ENCODE measurements around the gene C1orf232. TPM values are rescaled to one million over a fixed set of nuclear protein-coding genes. Genes with fewer than 3 reads are reported as not detected.

The C1orf232 gene
- total RNA-seq, 1 experiment from 2014 or later, result not detected

DNA sequence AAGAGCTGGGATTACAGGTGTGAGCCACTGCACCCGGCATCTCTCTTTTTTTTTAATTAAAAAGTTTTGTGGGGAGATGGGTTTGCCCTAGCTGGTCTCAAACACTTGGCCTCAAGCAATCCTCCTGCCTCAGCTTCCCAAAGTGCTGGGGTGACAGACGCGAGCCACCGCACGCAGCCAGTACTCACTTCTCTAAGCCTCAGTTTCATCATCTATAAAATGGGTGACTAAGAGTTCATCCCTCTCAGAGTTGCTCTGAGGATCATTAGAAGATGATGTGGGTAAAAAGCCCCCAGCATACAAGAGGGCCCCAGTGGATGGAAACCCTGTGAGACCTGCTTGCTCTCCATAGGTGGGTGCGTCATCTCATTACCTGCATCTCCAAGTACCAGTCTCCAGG, 19.1 kb upstream of the C1orf232 start:
- intact Hi-C loops (cut with micrococcal nuclease; ENCODE audit: unreplicated experiment), result no loop called here
- no peaks in the 10 kb centered on the region for H3K4me1 ChIP-seq (ENCODE audit: insufficient read depth, low read length, poor library complexity, severe bottlenecking)
- ChIA-PET POLR2A (ENCODE audit: low non-redundant PET) (no interaction called here), CTCF (no interaction called here)
- H3K27ac ChIP-seq (ENCODE audit: low read depth, low read length, poor library complexity, severe bottlenecking), result no peak overlapping the region
- no peak overlapping the region for H3K4me3 ChIP-seq (ENCODE audit: low read depth, low read length, poor library complexity, severe bottlenecking)
- H3K9me3 ChIP-seq (ENCODE audit: low read depth, low read length, poor library complexity, severe bottlenecking), result no peaks in the 10 kb centered on the region
- DNase-seq (ENCODE audit: low spot score), result no peak
- TF ChIP-seq, protein P1, sequence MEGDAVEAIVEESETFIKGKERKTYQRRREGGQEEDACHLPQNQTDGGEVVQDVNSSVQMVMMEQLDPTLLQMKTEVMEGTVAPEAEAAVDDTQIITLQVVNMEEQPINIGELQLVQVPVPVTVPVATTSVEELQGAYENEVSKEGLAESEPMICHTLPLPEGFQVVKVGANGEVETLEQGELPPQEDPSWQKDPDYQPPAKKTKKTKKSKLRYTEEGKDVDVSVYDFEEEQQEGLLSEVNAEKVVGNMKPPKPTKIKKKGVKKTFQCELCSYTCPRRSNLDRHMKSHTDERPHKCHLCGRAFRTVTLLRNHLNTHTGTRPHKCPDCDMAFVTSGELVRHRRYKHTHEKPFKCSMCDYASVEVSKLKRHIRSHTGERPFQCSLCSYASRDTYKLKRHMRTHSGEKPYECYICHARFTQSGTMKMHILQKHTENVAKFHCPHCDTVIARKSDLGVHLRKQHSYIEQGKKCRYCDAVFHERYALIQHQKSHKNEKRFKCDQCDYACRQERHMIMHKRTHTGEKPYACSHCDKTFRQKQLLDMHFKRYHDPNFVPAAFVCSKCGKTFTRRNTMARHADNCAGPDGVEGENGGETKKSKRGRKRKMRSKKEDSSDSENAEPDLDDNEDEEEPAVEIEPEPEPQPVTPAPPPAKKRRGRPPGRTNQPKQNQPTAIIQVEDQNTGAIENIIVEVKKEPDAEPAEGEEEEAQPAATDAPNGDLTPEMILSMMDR (conservative IDR thresholded peaks at IDR 0.05; ENCODE audit: low read depth, low read length), result no peak
- TF ChIP-seq EZH2 (IDR thresholded peaks at IDR 0.05; ENCODE audit: borderline replicate concordance, low read depth, low read length, poor library complexity, severe bottlenecking), result no peak
- H3K36me3 ChIP-seq (ENCODE audit: insufficient read depth, low read length, poor library complexity, severe bottlenecking), result no peaks in the 10 kb centered on the region
- no TSS peak for BruUV-seq (replicated peaks)
- H3K27me3 ChIP-seq (replicated peaks; ENCODE audit: insufficient read depth, low read depth, low read length, poor library complexity), result no peaks in the 10 kb centered on the region

DNA sequence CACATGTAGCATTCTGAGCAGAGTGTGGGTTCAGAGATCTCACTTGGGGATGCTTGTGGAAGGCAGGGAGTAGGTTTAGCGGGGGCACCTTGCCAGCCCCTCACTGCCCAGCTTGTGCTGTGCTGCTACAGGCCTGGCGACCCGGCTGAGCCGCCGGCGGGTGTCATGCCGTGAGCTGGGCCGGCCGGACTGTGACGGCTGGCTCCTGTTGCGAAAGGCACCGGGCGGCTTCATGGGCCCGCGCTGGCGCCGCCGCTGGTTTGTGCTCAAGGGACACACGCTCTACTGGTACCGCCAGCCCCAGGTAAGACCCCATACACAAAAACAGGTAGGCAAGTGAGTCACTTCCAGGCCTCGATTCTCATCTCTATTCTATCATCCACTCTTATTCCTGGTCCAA, 16.1 kb upstream of the C1orf232 start:
- H3K36me3 ChIP-seq (ENCODE audit: insufficient read depth, low read length, poor library complexity, severe bottlenecking), result no peaks in the 10 kb centered on the region
- no peaks in the 10 kb centered on the region for H3K27me3 ChIP-seq (replicated peaks; ENCODE audit: insufficient read depth, low read depth, low read length, poor library complexity)
- H3K9me3 ChIP-seq (ENCODE audit: low read depth, low read length, poor library complexity, severe bottlenecking), result no peaks in the 10 kb centered on the region
- H3K27ac ChIP-seq (ENCODE audit: low read depth, low read length, poor library complexity, severe bottlenecking), result no peak overlapping the region
- DNase-seq (ENCODE audit: low spot score), result no peak
- TF ChIP-seq EZH2 (IDR thresholded peaks at IDR 0.05; ENCODE audit: borderline replicate concordance, low read depth, low read length, poor library complexity, severe bottlenecking), result no peak
- TF ChIP-seq, protein P1 (conservative IDR thresholded peaks at IDR 0.05; ENCODE audit: low read depth, low read length), result no peak
- BruUV-seq (replicated peaks), result no TSS peak
- intact Hi-C loops (cut with micrococcal nuclease; ENCODE audit: unreplicated experiment), result no loop called here
- ChIA-PET POLR2A (ENCODE audit: low non-redundant PET) (interaction anchor here (0.5 kb wide), 1 partner anchor 42 kb away, joined by 14 read pairs; no protein-coding TSS in a partner anchor), CTCF (interaction anchor here (1.3 kb wide), 1 partner anchor 15 kb away, joined by 6 read pairs; the partner anchor contains the start of gene ZNF593)
- no peaks in the 10 kb centered on the region for H3K4me1 ChIP-seq (ENCODE audit: insufficient read depth, low read length, poor library complexity, severe bottlenecking)
- no peak overlapping the region for H3K4me3 ChIP-seq (ENCODE audit: low read depth, low read length, poor library complexity, severe bottlenecking)

DNA sequence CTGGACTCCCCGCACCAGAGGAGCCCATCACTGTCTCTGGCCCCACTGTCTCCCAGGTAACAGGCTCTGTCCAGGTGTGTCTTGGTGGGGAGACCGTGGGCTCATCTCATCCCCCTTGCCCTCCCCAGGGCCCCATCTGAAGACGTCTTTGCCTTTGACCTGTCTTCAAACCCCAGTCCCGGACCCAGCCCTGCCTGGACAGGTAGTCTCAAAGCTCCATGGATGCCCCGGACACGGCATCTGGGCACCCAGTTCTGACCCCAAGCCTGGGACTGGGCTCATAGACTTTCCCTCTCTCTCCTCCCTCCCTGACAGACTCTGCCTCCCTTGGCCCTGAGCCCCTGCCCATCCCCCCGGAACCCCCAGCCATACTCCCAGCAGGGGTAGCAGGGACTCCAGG, 15.3 kb upstream of the C1orf232 start:
- intact Hi-C loops (cut with micrococcal nuclease; ENCODE audit: unreplicated experiment), result no loop called here
- BruUV-seq (replicated peaks), result no TSS peak
- CTCF ChIA-PET, result interaction anchor here (0.6 to 1.3 kb wide), 2 partner anchors 15 to 38 kb away, joined by 4 to 6 read pairs; partner anchors contain the start of gene ZNF593

More for the DNA sequence above, 15.3 kb upstream of the C1orf232 start:
- Histone ChIP-seq H3K4me1 (ENCODE audit: insufficient read depth, low read length, poor library complexity, severe bottlenecking) (no peaks in the 10 kb centered on the region), H3K27me3 (replicated peaks; ENCODE audit: insufficient read depth, low read depth, low read length, poor library complexity) (no peaks in the 10 kb centered on the region), H3K4me3 (ENCODE audit: low read depth, low read length, poor library complexity, severe bottlenecking) (no peak overlapping the region), H3K9me3 (ENCODE audit: low read depth, low read length, poor library complexity, severe bottlenecking) (no peaks in the 10 kb centered on the region), H3K27ac (ENCODE audit: low read depth, low read length, poor library complexity, severe bottlenecking) (no peak overlapping the region), H3K36me3 (ENCODE audit: insufficient read depth, low read length, poor library complexity, severe bottlenecking) (no peaks in the 10 kb centered on the region)
- no peak for TF ChIP-seq EZH2 (IDR thresholded peaks at IDR 0.05; ENCODE audit: borderline replicate concordance, low read depth, low read length, poor library complexity, severe bottlenecking)
- TF ChIP-seq, protein P1 (conservative IDR thresholded peaks at IDR 0.05; ENCODE audit: low read depth, low read length), result no peak
- POLR2A ChIA-PET (ENCODE audit: low non-redundant PET), result interaction anchor here (0.6 kb wide), 1 partner anchor 514 kb away, joined by 4 read pairs; no protein-coding TSS in a partner anchor
- no peak for DNase-seq (ENCODE audit: low spot score)

Data from A673 (cell line).